Posterior vena cava (tissue), 2 donors: Measurements from ENCODE around the gene GAGE12C. TPM values are rescaled to one million over a fixed set of nuclear protein-coding genes. Genes with fewer than 3 reads are reported as not detected.
"Not testable (repeated sequence)": the region's sequence is repeated elsewhere in the genome, so short reads cannot be mapped to it uniquely, and the experiment has no call there.

ENCODE experiments used
- DNase-seq: peaks from one replicate; pipeline ENCODE4 v3.0.0-alpha.2; 2020; ENCODE audit warnings: low spot score
- intact Hi-C, 2 donors: fragments of 100-400 bp; cut with DNase I; formaldehyde crosslinking; loops; one replicate each; pipeline versions ENCODE4 v1.14.1 to v1.14.2; 2022 to 2023
- long read RNA-seq, 2 donors: library from polyadenylated mRNA; unstranded; transcript quantifications; one replicate each; pipeline ENCODE4 v2.0.0, GENCODE V29; 2020 to 2021
- total RNA-seq, 2 donors: library from RNA; stranded (reverse); fragmentation: NEBNext Ultra II Directional; extraction: Animal tissue kit (Norgen Biotek cat#: 25700); gene quantifications; one replicate each; pipeline ENCODE4 v1.2.1, GENCODE V29; 2021
- donor health status: DM: yes; HTN: yes; CAD: no.
- donor health status: DM: yes; HTN: yes; CAD: no.

Gene GAGE12C
- total RNA-seq, result not detected
- long read RNA-seq, donor 1, result 0 reads
- long read RNA-seq, donor 2, result 0 reads

GRCh38 chrX:49531877-49532276 is at the start of gene GAGE12C:
Gene GAGE12C, plus strand, starts transcription at chrX:49532177. Its CDS starts 1,155 bp downstream, at chrX:49533332.
- DNase-seq, intact Hi-C loops: not testable (repeated sequence)

GRCh38 chrX:49541433-49541832 is 9.5 kb downstream of the GAGE12C start, which contains the start of gene GAGE12D:
Gene GAGE12D, plus strand, starts transcription at chrX:49541733. Its CDS starts 1,155 bp downstream, at chrX:49542888.
- intact Hi-C loops, DNase-seq: not testable (repeated sequence)

- DNase-seq, intact Hi-C loops: not testable (repeated sequence)
These were observed 19.0 kb downstream of the GAGE12C start, which contains the start of gene GAGE12E for GRCh38 chrX:49550989-49551388. Gene GAGE12E, plus strand, starts transcription at chrX:49551289. Its CDS starts 1,155 bp downstream, at chrX:49552444.

GRCh38 chrX:49560542-49560941 is 28.6 kb downstream of the GAGE12C start, which contains the start of gene GAGE12F:
Gene GAGE12F, plus strand, starts transcription at chrX:49560842. Its CDS starts 1,155 bp downstream, at chrX:49561997.
- DNase-seq, result not testable (repeated sequence)

GRCh38 chrX:49568728-49569127 is 36.8 kb downstream of the GAGE12C start:
- DNase-seq, result peak; percentile 84
- intact Hi-C loops, result not testable (repeated sequence)

More at GRCh38 chrX:49560542-49560941, 28.6 kb downstream of the GAGE12C start, which contains the start of gene GAGE12F:
- intact Hi-C loops, result not testable (repeated sequence)

GRCh38 chrX:49569152-49569551 is 37.2 kb downstream of the GAGE12C start:
- intact Hi-C loops, result not testable (repeated sequence)
- peak; percentile 68 for DNase-seq

GRCh38 chrX:49570100-49570499 is 38.1 kb downstream of the GAGE12C start, which contains the start of gene GAGE12G:
Gene GAGE12G, plus strand, starts transcription at chrX:49570400. Its CDS starts 1,155 bp downstream, at chrX:49571555.
- DNase-seq, intact Hi-C loops: not testable (repeated sequence)

- DNase-seq, intact Hi-C loops: not testable (repeated sequence)
These were observed 47.7 kb downstream of the GAGE12C start, which contains the start of gene GAGE12H for GRCh38 chrX:49579649-49580048. Gene GAGE12H, plus strand, starts transcription at chrX:49579949. Its CDS starts 1,155 bp downstream, at chrX:49581104.

Other genes with a start within 250 kb of the GAGE12C start
- gene GAGE10, start 228.5 kb upstream of the GAGE12C start, total RNA-seq, result not detected
- gene GAGE12J, start 210.1 kb upstream of the GAGE12C start, total RNA-seq, result not detected
- gene GAGE13, start 200.6 kb upstream of the GAGE12C start, total RNA-seq, result not detected
- gene GAGE12D, start 9.6 kb downstream of the GAGE12C start, total RNA-seq, result not detected
- gene GAGE12E, start 19.1 kb downstream of the GAGE12C start, total RNA-seq, result not detected
- gene GAGE12F, start 28.7 kb downstream of the GAGE12C start, total RNA-seq, result not detected
- not detected for gene GAGE12G, start 38.2 kb downstream of the GAGE12C start, total RNA-seq
- gene GAGE12H, start 47.8 kb downstream of the GAGE12C start, total RNA-seq, result not detected
- gene GAGE2A, start 57.3 kb downstream of the GAGE12C start, total RNA-seq, result not detected
- not detected for gene GAGE1, start 66.8 kb downstream of the GAGE12C start, total RNA-seq
- not detected for gene PAGE1, start 163.8 kb downstream of the GAGE12C start, total RNA-seq